GM12891 (cell line): ENCODE results near the gene KDM5B.
"Not testable (repeated sequence)": the region's sequence is repeated elsewhere in the genome, so short reads cannot be mapped to it uniquely, and the experiment has no call there.

Experiments used
- PAX5 ChIP-seq: IDR thresholded peaks from 2 replicates; pipeline ENCODE4 v1.6.1; 2011; ENCODE audit warnings: low read length, moderate library complexity, mild to moderate bottlenecking; ENCODE audit not compliant: insufficient read depth, severe bottlenecking
- POLR2A ChIP-seq: IDR thresholded peaks from 2 replicates; pipeline ENCODE4 v1.6.1; 2011; ENCODE audit warnings: low read depth, low read length, control low read depth
- POLR2AphosphoS5 ChIP-seq: IDR thresholded peaks from 2 replicates; pipeline ENCODE4 v1.6.1; 2011; ENCODE audit warnings: low read depth, low read length, control low read depth
- SPI1 ChIP-seq: IDR thresholded peaks from 2 replicates; pipeline ENCODE4 v1.6.1; 2011; ENCODE audit warnings: low read depth, low read length, control low read depth
- TAF1 ChIP-seq: IDR thresholded peaks from 2 replicates; pipeline ENCODE4 v1.6.1; 2011; ENCODE audit warnings: low read depth, low read length, control low read depth

GRCh38 chr1:202723046-202723445, 85.2 kb downstream of the KDM5B start:
- not testable (repeated sequence) for TF ChIP-seq TAF1, SPI1, POLR2AphosphoS5, POLR2A, PAX5
